ENCODE measurements around the gene ZNF853.

Gene ZNF853

GRCh38 chr7:6623589-6624245 lies 8.3 kb downstream of the ZNF853 start:
- Histone ChIP-seq H3K27me3 (ENCODE audit: insufficient read depth, poor library complexity, severe bottlenecking) (no peaks in the 10 kb centered on the region), H3K4me3 (replicated peaks; ENCODE audit: insufficient read depth, low read length) (no peak overlapping the region), H3K27ac (replicated peaks) (no peak overlapping the region)
- TF ChIP-seq GABPA (IDR thresholded peaks at IDR 0.05; ENCODE audit: low read depth) (no peak), SPI1 (IDR thresholded peaks at IDR 0.05; ENCODE audit: borderline replicate concordance, low read depth) (no peak), REST (IDR thresholded peaks at IDR 0.05; ENCODE audit: insufficient replicate concordance, low read depth) (peak; percentile 66)
- peak in 1 of 2 experiments; percentile 16 for DNase-seq (ENCODE audit: low read depth in 1 of 2, low spot score in 1 of 2)

GRCh38 chr7:6624246-6624611 lies 8.8 kb downstream of the ZNF853 start:
- no peak overlapping the region for H3K4me3 ChIP-seq (replicated peaks; ENCODE audit: insufficient read depth, low read length)
- no peak for DNase-seq (ENCODE audit: low read depth in 1 of 2, low spot score in 1 of 2)
- H3K27ac ChIP-seq (replicated peaks), result no peak overlapping the region
- no peaks in the 10 kb centered on the region for H3K27me3 ChIP-seq (ENCODE audit: insufficient read depth, poor library complexity, severe bottlenecking)
- TF ChIP-seq REST (IDR thresholded peaks at IDR 0.05; ENCODE audit: insufficient replicate concordance, low read depth), result no peak
- TF ChIP-seq POLR2AphosphoS5 (IDR thresholded peaks at IDR 0.05; ENCODE audit: low read depth), result no peak
- TF ChIP-seq SPI1 (IDR thresholded peaks at IDR 0.05; ENCODE audit: borderline replicate concordance, low read depth), result no peak
- TF ChIP-seq GABPA (IDR thresholded peaks at IDR 0.05; ENCODE audit: low read depth), result no peak

- no peak for TF ChIP-seq CTCF (IDR thresholded peaks at IDR 0.05; ENCODE audit: insufficient read depth, low read length)
- TF ChIP-seq POLR2AphosphoS5 (IDR thresholded peaks at IDR 0.05; ENCODE audit: low read depth), result no peak
- no peak for TF ChIP-seq REST (IDR thresholded peaks at IDR 0.05; ENCODE audit: insufficient replicate concordance, low read depth)
- no peak for TF ChIP-seq SPI1 (IDR thresholded peaks at IDR 0.05; ENCODE audit: borderline replicate concordance, low read depth)
- TF ChIP-seq GABPA (IDR thresholded peaks at IDR 0.05; ENCODE audit: low read depth), result no peak
- no peak for DNase-seq (ENCODE audit: low read depth in 1 of 2, low spot score in 1 of 2)
- H3K27ac ChIP-seq (replicated peaks), result no peak overlapping the region
Measured at GRCh38 chr7:6628045-6628444, 12.6 kb downstream of the ZNF853 start.

GRCh38 chr7:6630007-6630849 lies 14.8 kb downstream of the ZNF853 start:
- Histone ChIP-seq H3K27me3 (ENCODE audit: insufficient read depth, poor library complexity, severe bottlenecking) (no peaks in the 10 kb centered on the region), H3K4me3 (replicated peaks; ENCODE audit: insufficient read depth, low read length) (no peak overlapping the region), H3K27ac (replicated peaks) (no peak overlapping the region)
- TF ChIP-seq POLR2AphosphoS5 (IDR thresholded peaks at IDR 0.05; ENCODE audit: low read depth) (no peak), REST (IDR thresholded peaks at IDR 0.05; ENCODE audit: insufficient replicate concordance, low read depth) (no peak), GABPA (IDR thresholded peaks at IDR 0.05; ENCODE audit: low read depth) (no peak), CTCF (IDR thresholded peaks at IDR 0.05; ENCODE audit: insufficient read depth, low read length) (no peak), SPI1 (IDR thresholded peaks at IDR 0.05; ENCODE audit: borderline replicate concordance, low read depth) (no peak)
- DNase-seq (ENCODE audit: low read depth in 1 of 2, low spot score in 1 of 2), result no peak

More at GRCh38 chr7:6628045-6628444, 12.6 kb downstream of the ZNF853 start:
- Histone ChIP-seq H3K27me3 (ENCODE audit: insufficient read depth, poor library complexity, severe bottlenecking) (no peaks in the 10 kb centered on the region), H3K4me3 (replicated peaks; ENCODE audit: insufficient read depth, low read length) (no peak overlapping the region)
